ENCODE measurements around the gene TTC33. TPM values are rescaled to one million over a fixed set of nuclear protein-coding genes. Genes with fewer than 3 reads are reported as not detected.

TTC33 gene
- polyA plus RNA-seq, 1 of the 3 experiments (the other 2 are of a cell fraction): 2.2 TPM

GRCh38 chr5:40654377-40654991 is 101.3 kb downstream of the TTC33 start (continued):
- TF ChIP-seq, protein P1, sequence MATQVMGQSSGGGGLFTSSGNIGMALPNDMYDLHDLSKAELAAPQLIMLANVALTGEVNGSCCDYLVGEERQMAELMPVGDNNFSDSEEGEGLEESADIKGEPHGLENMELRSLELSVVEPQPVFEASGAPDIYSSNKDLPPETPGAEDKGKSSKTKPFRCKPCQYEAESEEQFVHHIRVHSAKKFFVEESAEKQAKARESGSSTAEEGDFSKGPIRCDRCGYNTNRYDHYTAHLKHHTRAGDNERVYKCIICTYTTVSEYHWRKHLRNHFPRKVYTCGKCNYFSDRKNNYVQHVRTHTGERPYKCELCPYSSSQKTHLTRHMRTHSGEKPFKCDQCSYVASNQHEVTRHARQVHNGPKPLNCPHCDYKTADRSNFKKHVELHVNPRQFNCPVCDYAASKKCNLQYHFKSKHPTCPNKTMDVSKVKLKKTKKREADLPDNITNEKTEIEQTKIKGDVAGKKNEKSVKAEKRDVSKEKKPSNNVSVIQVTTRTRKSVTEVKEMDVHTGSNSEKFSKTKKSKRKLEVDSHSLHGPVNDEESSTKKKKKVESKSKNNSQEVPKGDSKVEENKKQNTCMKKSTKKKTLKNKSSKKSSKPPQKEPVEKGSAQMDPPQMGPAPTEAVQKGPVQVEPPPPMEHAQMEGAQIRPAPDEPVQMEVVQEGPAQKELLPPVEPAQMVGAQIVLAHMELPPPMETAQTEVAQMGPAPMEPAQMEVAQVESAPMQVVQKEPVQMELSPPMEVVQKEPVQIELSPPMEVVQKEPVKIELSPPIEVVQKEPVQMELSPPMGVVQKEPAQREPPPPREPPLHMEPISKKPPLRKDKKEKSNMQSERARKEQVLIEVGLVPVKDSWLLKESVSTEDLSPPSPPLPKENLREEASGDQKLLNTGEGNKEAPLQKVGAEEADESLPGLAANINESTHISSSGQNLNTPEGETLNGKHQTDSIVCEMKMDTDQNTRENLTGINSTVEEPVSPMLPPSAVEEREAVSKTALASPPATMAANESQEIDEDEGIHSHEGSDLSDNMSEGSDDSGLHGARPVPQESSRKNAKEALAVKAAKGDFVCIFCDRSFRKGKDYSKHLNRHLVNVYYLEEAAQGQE (IDR thresholded peaks at IDR 0.05; ENCODE audit: low read depth, low read length): no peak
- TF ChIP-seq MEF2A (IDR thresholded peaks at IDR 0.05; ENCODE audit: borderline replicate concordance, low read depth): no peak
- no peak for TF ChIP-seq SIN3A (IDR thresholded peaks at IDR 0.05; ENCODE audit: borderline replicate concordance, low read depth, low read length)

DNA sequence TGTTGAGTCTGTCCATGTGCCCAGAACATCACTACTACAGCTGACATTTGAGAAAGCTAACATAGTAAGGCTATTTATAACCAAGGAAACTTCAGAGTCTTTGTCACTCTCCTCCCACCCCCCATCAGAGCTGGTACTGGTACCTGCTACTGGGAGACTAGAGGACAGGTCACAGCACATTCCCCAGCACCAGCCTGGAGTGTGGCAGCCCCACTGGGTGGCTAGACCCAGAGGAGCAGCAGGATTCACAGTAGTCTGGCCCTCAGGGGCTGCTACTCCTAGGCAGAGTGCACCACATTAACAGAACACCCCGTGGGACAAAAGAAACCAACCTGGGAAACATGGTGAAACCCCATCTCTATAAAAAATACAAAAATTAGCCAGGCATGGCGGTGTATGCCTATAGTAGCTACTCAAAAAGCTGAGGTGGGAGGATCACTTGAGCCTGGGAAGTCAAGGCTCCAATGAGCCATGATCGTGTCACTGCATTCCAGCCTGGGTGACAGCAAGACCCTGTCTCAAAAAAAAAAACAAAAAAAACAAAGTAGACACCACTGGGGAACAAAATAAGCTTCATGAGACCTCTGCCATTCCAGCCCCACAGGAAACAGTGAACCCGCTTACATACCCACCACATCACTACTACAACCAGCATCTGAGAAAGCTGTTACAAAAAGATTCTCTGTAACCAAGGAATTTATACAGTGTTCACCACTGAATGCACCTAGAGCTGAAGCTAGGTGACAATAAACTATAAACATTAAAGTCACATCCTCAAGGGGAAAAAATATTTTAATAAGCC is 102.3 kb downstream of the TTC33 start:
- no peaks in the 10 kb centered on the region for H3F3A ChIP-seq (replicated peaks; ENCODE audit: insufficient read depth)
- H3K4me3 ChIP-seq (ENCODE audit: low read depth in 2 of 2, low read length in 1 of 2): no peak overlapping the region
- no peaks in the 10 kb centered on the region for H3K79me2 ChIP-seq (ENCODE audit: insufficient read depth)
- no peaks in the 10 kb centered on the region for H3K4me1 ChIP-seq (ENCODE audit: control insufficient read depth in 1 of 2, insufficient read depth in 2 of 2, low read depth in 1 of 2, low read length in 1 of 2)
- no peaks in the 10 kb centered on the region for H3K9me2 ChIP-seq
- TF ChIP-seq POLR2AphosphoS5 (IDR thresholded peaks at IDR 0.05; ENCODE audit: low read depth, low read length): no peak
- no peak for TF ChIP-seq GATA2 (CRISPR knock-in tag; IDR thresholded peaks at IDR 0.05)
- TF ChIP-seq, protein P2, sequence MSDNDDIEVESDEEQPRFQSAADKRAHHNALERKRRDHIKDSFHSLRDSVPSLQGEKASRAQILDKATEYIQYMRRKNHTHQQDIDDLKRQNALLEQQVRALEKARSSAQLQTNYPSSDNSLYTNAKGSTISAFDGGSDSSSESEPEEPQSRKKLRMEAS (IDR thresholded peaks at IDR 0.05; ENCODE audit: low read depth): no peak
- TF ChIP-seq GABPA (IDR thresholded peaks at IDR 0.05; ENCODE audit: low read depth): no peak
- TF ChIP-seq YY1 (IDR thresholded peaks at IDR 0.05; ENCODE audit: low read depth): no peak
- TF ChIP-seq NFIC (IDR thresholded peaks at IDR 0.05; ENCODE audit: borderline replicate concordance): no peak
- no peak for TF ChIP-seq EP300 (IDR thresholded peaks at IDR 0.05; ENCODE audit: borderline replicate concordance in 1 of 2, low read depth in 1 of 2, low read length in 1 of 2)
- no peak for TF ChIP-seq FOXJ3 (CRISPR knock-in tag; IDR thresholded peaks at IDR 0.05)
- no peak for TF ChIP-seq SMC3 (IDR thresholded peaks at IDR 0.05; ENCODE audit: low read depth, low read length)
- no peak for TF ChIP-seq NRF1 (IDR thresholded peaks at IDR 0.05; ENCODE audit: low read depth, low read length)
- TF ChIP-seq, protein P3, sequence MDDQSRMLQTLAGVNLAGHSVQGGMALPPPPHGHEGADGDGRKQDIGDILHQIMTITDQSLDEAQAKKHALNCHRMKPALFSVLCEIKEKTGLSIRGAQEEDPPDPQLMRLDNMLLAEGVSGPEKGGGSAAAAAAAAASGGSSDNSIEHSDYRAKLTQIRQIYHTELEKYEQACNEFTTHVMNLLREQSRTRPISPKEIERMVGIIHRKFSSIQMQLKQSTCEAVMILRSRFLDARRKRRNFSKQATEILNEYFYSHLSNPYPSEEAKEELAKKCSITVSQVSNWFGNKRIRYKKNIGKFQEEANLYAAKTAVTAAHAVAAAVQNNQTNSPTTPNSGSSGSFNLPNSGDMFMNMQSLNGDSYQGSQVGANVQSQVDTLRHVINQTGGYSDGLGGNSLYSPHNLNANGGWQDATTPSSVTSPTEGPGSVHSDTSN (IDR thresholded peaks at IDR 0.05): no peak
- TF ChIP-seq CHD2 (IDR thresholded peaks at IDR 0.05; ENCODE audit: low read length, partially characterized antibody): no peak
- TF ChIP-seq TEAD4 (IDR thresholded peaks at IDR 0.05; ENCODE audit: borderline replicate concordance, insufficient read depth): no peak
- no peak for TF ChIP-seq RAD21 (IDR thresholded peaks at IDR 0.05; ENCODE audit: low read length)
- TF ChIP-seq EZH2phosphoT487 (IDR thresholded peaks at IDR 0.05; ENCODE audit: borderline replicate concordance, low read depth): no peak
- no peak for TF ChIP-seq ELF1 (IDR thresholded peaks at IDR 0.05)
- POLR2A ChIA-PET: no interaction called here
- no peak overlapping the region for H3K27ac ChIP-seq (ENCODE audit: low read depth in 2 of 2, low read length in 1 of 2)
- no peak overlapping the region for H2AFZ ChIP-seq (ENCODE audit: low read depth)
- CTCF ChIA-PET: no interaction called here
- 22% methylated on average over 4 of the region's 4 CpGs for WGBS (ENCODE audit: low lambda C conversion rate)
- no peak overlapping the region for H3K9ac ChIP-seq
- H4K20me1 ChIP-seq (ENCODE audit: insufficient read depth): no peaks in the 10 kb centered on the region
- H3K36me3 ChIP-seq (replicated peaks in 1 of 2; ENCODE audit: control insufficient read depth in 1 of 2, insufficient read depth in 2 of 2, low read length in 1 of 2): no peaks in the 10 kb centered on the region
- no peak overlapping the region for H3K4me2 ChIP-seq
- no peaks in the 10 kb centered on the region for H3K9me3 ChIP-seq
- DNase-seq: no peak
- H3K27me3 ChIP-seq (ENCODE audit: insufficient read depth): peaks cover under 1% of the 10 kb centered on the region; the same call in 1 of the 2 replicates

Data from SK-N-SH (cell line).